K562 (cell line): Measurements from ENCODE around the gene SIT1. TPM values are rescaled to one million over a fixed set of nuclear protein-coding genes. Genes with fewer than 3 reads are reported as not detected.

Source experiments
- ATAC-seq: fragments of 200-7000 bp; cut with Tn5 transposase; 3 replicates; pipeline ENCODE4 v1.9.1; 2020; ENCODE audit warnings: moderate library complexity
- BruUV-seq: library from RNA; stranded (reverse); fragments of 400-500 nt; replicated peaks from 2 replicates; lab custom pipeline; 2021; lab: Mats Ljungman, UMichigan
- CTCF ChIA-PET: fragments of 300-600 bp; formaldehyde crosslinking; extraction: SDS; loops from one replicate; lab custom pipeline; 2021; ENCODE audit warnings: low intra/inter-chr PET ratio; lab: Yijun Ruan, JAX
- POLR2A ChIA-PET: fragments of 300-600, 350-650 bp; sonication (Branson Sonifier 250); formaldehyde crosslinking; extraction: SDS; loops from one replicate; lab custom pipeline; 2021; ENCODE audit warnings: antibody characterized with exemption, inconsistent platforms; lab: Yijun Ruan, JAX
- DNase-seq, 4 experiments: peaks; one replicate each; pipeline versions ENCODE4 v3.0.0 to v3.0.0-alpha.2; 2011 to 2018; ENCODE audit warnings: low spot score in 3 of 4, mixed read lengths in 3 of 4; ENCODE audit errors: extremely low read depth in 1 of 4
- FAIRE-seq: peaks from 2 replicates; lab custom pipeline; 2011; peaks lifted over from hg19 to GRCh38; lab: Jason Lieb, UNC
- H2AFZ ChIP-seq: 2 replicates; pipeline ENCODE4 v1.6.0; 2011; ENCODE audit warnings: low read depth, low read length, control low read depth, inconsistent platforms
- H3K27ac ChIP-seq: fragments of 200-600 bp; 3 replicates; pipeline ENCODE4 v1.8.0; 2011; ENCODE audit warnings: low read depth, mild to moderate bottlenecking, control low read depth, inconsistent platforms, low read length, moderate library complexity, mixed read lengths; ENCODE audit errors: extremely low read depth
- H3K27me3 ChIP-seq, 2 experiments: fragments of 300-600 bp in 1 of 2; 2 replicates in 1 of 2; 3 replicates in 1 of 2; pipeline versions ENCODE4 v1.6.0 to v1.8.0; 2011; ENCODE audit warnings: inconsistent platforms in 2 of 2, low read length in 2 of 2, mild to moderate bottlenecking in 1 of 2, mixed read lengths in 1 of 2, moderate library complexity in 1 of 2; ENCODE audit not compliant: control insufficient read depth in 2 of 2, insufficient read depth in 2 of 2
- H3K36me3 ChIP-seq: fragments of 300-600 bp; 3 replicates; pipeline ENCODE4 v1.8.0; 2011; ENCODE audit warnings: mild to moderate bottlenecking, low read length, inconsistent platforms; ENCODE audit not compliant: control insufficient read depth, insufficient read depth
- H3K4me1 ChIP-seq, 2 experiments: fragments of 200-600 bp in 1 of 2; replicated peaks in 1 of 2; 2 replicates in 1 of 2; 3 replicates in 1 of 2; pipeline versions ENCODE4 v1.5.1 to v1.8.0; 2011; ENCODE audit warnings: inconsistent platforms in 2 of 2, low read length in 2 of 2, mild to moderate bottlenecking in 1 of 2, mixed read lengths in 1 of 2, moderate library complexity in 1 of 2; ENCODE audit not compliant: control insufficient read depth in 2 of 2, insufficient read depth in 2 of 2
- H3K4me2 ChIP-seq: 2 replicates; pipeline ENCODE4 v1.6.1; 2011; ENCODE audit warnings: low read length, control low read depth, inconsistent platforms, mixed read lengths; ENCODE audit not compliant: insufficient read depth
- H3K4me3 ChIP-seq: fragments of 200-600 bp; sonication (generic), shearing (Covaris generic); 2 replicates; pipeline ENCODE4 v1.5.1; 2016; ENCODE audit warnings: control low read depth, inconsistent platforms
- H3K79me2 ChIP-seq: fragments of 200-600 bp; 3 replicates; pipeline ENCODE4 v1.8.0; 2011; ENCODE audit warnings: low read length, inconsistent platforms; ENCODE audit not compliant: control insufficient read depth, insufficient read depth
- H3K9ac ChIP-seq, 2 experiments: 2 replicates each; pipeline versions ENCODE4 v1.6.0 to v1.6.1; 2011; ENCODE audit warnings: low read depth in 2 of 2, low read length in 2 of 2, control low read depth in 1 of 2, inconsistent platforms in 1 of 2, mild to moderate bottlenecking in 1 of 2, mixed read lengths in 1 of 2; ENCODE audit not compliant: insufficient read depth in 1 of 2
- H3K9me1 ChIP-seq: one replicate; pipeline ENCODE4 v1.6.0; 2011; ENCODE audit warnings: inconsistent platforms, mild to moderate bottlenecking, low read length, moderate library complexity; ENCODE audit not compliant: control insufficient read depth, insufficient read depth
- H3K9me3 ChIP-seq: replicated peaks from 2 replicates; pipeline ENCODE4 v1.5.1; 2011; ENCODE audit warnings: low read depth, low read length, inconsistent platforms; ENCODE audit not compliant: control insufficient read depth, insufficient read depth
- H4K20me1 ChIP-seq: replicated peaks from 2 replicates; pipeline ENCODE4 v1.6.1; 2011; ENCODE audit warnings: low read length, inconsistent platforms, mixed read lengths; ENCODE audit not compliant: control insufficient read depth, insufficient read depth
- CBX2 ChIP-seq: fragments of 200-600 bp; sonication (generic); IDR thresholded peaks from one replicate; pipeline ENCODE4 v1.6.1; 2012; ENCODE audit warnings: mild to moderate bottlenecking, low read length, inconsistent platforms; ENCODE audit not compliant: insufficient read depth, poor library complexity, severe bottlenecking
- CEBPB ChIP-seq: fragments of 450-650 bp; IDR thresholded peaks from 2 replicates; pipeline ENCODE4 v1.6.1; 2016; ENCODE audit warnings: missing genetic modification characterization, missing compliant biosample characterization
- CEBPG ChIP-seq, 3 experiments: fragments of 200-800 bp in 1 of 3; sonication (Bioruptor generic) in 1 of 3; sonication (generic) in 1 of 3; formaldehyde crosslinking in 1 of 3; IDR thresholded peaks in 2 of 3; conservative IDR thresholded peaks in 1 of 3; 2 replicates each; pipeline versions ENCODE4 v1.6.1 to v1.8.0; 2016 to 2022; ENCODE audit warnings: missing compliant biosample characterization in 2 of 3, missing genetic modification characterization in 2 of 3, mild to moderate bottlenecking in 1 of 3, missing genetic modification reagents in 1 of 3
- CTCF ChIP-seq, 3 experiments: IDR thresholded peaks in 2 of 3; conservative IDR thresholded peaks in 1 of 3; 2 replicates each; pipeline ENCODE4 v1.5.1; 2011 to 2012; ENCODE audit warnings: low read length in 3 of 3, mild to moderate bottlenecking in 3 of 3, control low read depth in 2 of 3, improper control_type of control experiment in 1 of 3, inconsistent platforms in 1 of 3, low read depth in 1 of 3, mixed read lengths in 1 of 3, moderate library complexity in 1 of 3; ENCODE audit not compliant: insufficient read depth in 2 of 3
- WGBS: fragments of 100-300 bp; shearing (Covaris generic); methylation state at CpG from one replicate; pipeline ENCODE4 v1.1.6; 2016; ENCODE audit warnings: low coverage, mixed read lengths; ENCODE audit not compliant: insufficient coverage; ENCODE audit errors: missing lambda C conversion rate; 5-methylcytosine and 5-hydroxymethylcytosine counted together
- in situ Hi-C: fragments of 300-500 bp; cut with MboI; formaldehyde crosslinking; loops from 4 replicates; pipeline ENCODE4 v1.15.0; 2018; ENCODE audit warnings: inconsistent platforms, mixed read lengths
- intact Hi-C: fragments of 100-400 bp; cut with micrococcal nuclease; formaldehyde crosslinking; loops from 2 replicates; pipeline ENCODE4 v1.14.2; 2022
- microRNA-seq: library from miRNA; unstranded; fragments of <30 nt; microRNA quantifications from one replicate; pipeline ENCODE4, GENCODE V29; 2018; ENCODE audit warnings: borderline microRNAs expressed
- polyA plus RNA-seq, 8 experiments: library from polyadenylated mRNA; depleted of rRNA in 4 of 8; stranded (reverse) in 5 of 8; unstranded in 3 of 8; fragments of >200 nt; fragmentation: Nextera tagmentation in 2 of 8; fragmentation: Illumina TruSeq in 1 of 8; extraction: Ambion mirVana in 2 of 8; extraction: Trizol in 1 of 8; gene quantifications; 2 replicates each; pipeline versions ENCODE4 v1.2.1 to v1.2.3, GENCODE V29; 2011 to 2014; ENCODE audit warnings: inconsistent platforms in 1 of 8, missing spikeins in 1 of 8
- small RNA-seq: library from RNA; depleted of rRNA; stranded (forward); fragments of <200 nt; gene quantifications from one replicate; pipeline ENCODE3, GENCODE V24; 2014
- total RNA-seq, 7 experiments: library from RNA; depleted of rRNA in 6 of 7; stranded (reverse); fragments of >200 nt in 6 of 7; fragmentation: Illumina TruSeq in 2 of 7; extraction: Trizol in 2 of 7; gene quantifications; 2 replicates each; pipeline versions ENCODE4 v1.2.1 to v1.2.3, GENCODE V29; 2011 to 2021; ENCODE audit warnings: low replicate concordance in 1 of 7

The SIT1 gene
- total and polyA plus RNA-seq, 9 of the 15 experiments (the other 6 are each of a cell fraction or from before 2014, with no cell fraction given) = not detected

GRCh38 chr9:35599763-35600604 is 50.7 kb downstream of the SIT1 start:
- peak; percentile 66 for TF ChIP-seq CEBPB (tag)
- TF ChIP-seq CTCF (IDR thresholded peaks at IDR 0.05 in 2 of 3, conservative IDR thresholded peaks at IDR 0.05 in 1 of 3; ENCODE audit: insufficient read depth in 2 of 3, low read depth in 1 of 3, low read length in 3 of 3) = peak; percentile 11 to 23 (median 17); a peak in 2 of 6 replicates
- TF ChIP-seq CEBPG (CRISPR knock-in tag; IDR thresholded peaks at IDR 0.05) = no peak
- TF ChIP-seq CEBPG (tag; conservative IDR thresholded peaks at IDR 0.05 in 1 of 2, IDR thresholded peaks at IDR 0.05 in 1 of 2) = 0 out of 4 replicates have a peak, but pooled peaks of 1 of the 2 experiments have one; percentile 17
- TF ChIP-seq CBX2 = no peak
- no peaks in the 10 kb centered on the region for H4K20me1 ChIP-seq
- no peak overlapping the region for H3K4me2 ChIP-seq
- ChIA-PET POLR2A (interaction anchor here (0.6 to 1.2 kb wide), 4 partner anchors 12 to 173 kb away, joined by 3 to 5 read pairs (median 3); no protein-coding TSS in a partner anchor), CTCF (no interaction called here)
- no peak overlapping the region for H3K4me3 ChIP-seq
- DNase-seq (peak in 1 of 4 experiments; percentile 17), ATAC-seq (no peak), FAIRE-seq (no peak)
- no TSS peak for BruUV-seq
- no peaks in the 10 kb centered on the region for H3K9me3 ChIP-seq
- in situ Hi-C loops = no loop called here
- intact Hi-C loops = no loop called here
- no peaks in the 10 kb centered on the region for H3K9me1 ChIP-seq
- H3K27me3 ChIP-seq = no peaks in the 10 kb centered on the region
- no peaks in the 10 kb centered on the region for H3K79me2 ChIP-seq
- no peak overlapping the region for H2AFZ ChIP-seq
- H3K36me3 ChIP-seq = no peaks in the 10 kb centered on the region
- no peak overlapping the region for H3K27ac ChIP-seq
- no peak overlapping the region; a peak in 1 of 4 replicates for H3K9ac ChIP-seq
- H3K4me1 ChIP-seq = peaks cover 2 to 24% of the 10 kb centered on the region in 2 experiments; a peak in 3 of 5 replicates
- 40% methylated on average over 10 of the region's 14 CpGs for WGBS

Small RNA genes lying within 50 kb of the gene (microRNA-seq; reads per million reads assigned to microRNA genes)
- 0.36 reads per million for gene MIR4667

Small RNA genes lying within 50 kb of the gene (small RNA-seq; reads per million reads assigned to genes)
- not detected for gene MIR4667
- not detected for gene RMRP
- not detected for gene RN7SL22P

Other genes starting within 250 kb of the SIT1 start
Only the 7 nearest of the 19 such genes appear.
- 3.7 and 4.8 TPM in 2 replicates for gene TESK1, start 45.7 kb downstream of the SIT1 start, total RNA-seq (2014; rRNA removed)
- 1.8 and 2.1 TPM in 2 replicates for gene TESK1, start 45.7 kb downstream of the SIT1 start, total RNA-seq (2014; rRNA removed; fragmentation: Illumina TruSeq; extraction: Trizol)
- gene TESK1, start 45.7 kb downstream of the SIT1 start, total RNA-seq (2015; rRNA removed; fragmentation: Illumina TruSeq; extraction: Trizol) = 4.1 and 4.3 TPM in 2 replicates
- gene TESK1, start 45.7 kb downstream of the SIT1 start, total RNA-seq (2021) = 7.9 and 10.4 TPM in 2 replicates
- gene TESK1, start 45.7 kb downstream of the SIT1 start, polyA plus RNA-seq (2011; rRNA removed) = 5.9 and 6.2 TPM in 2 replicates
- gene TESK1, start 45.7 kb downstream of the SIT1 start, polyA plus RNA-seq (2014; fragmentation: Illumina TruSeq; extraction: Trizol) = 6.0 and 7.4 TPM in 2 replicates
- under 1 TPM; 0.07 to 0.21 TPM for gene TESK1, start 45.7 kb downstream of the SIT1 start, polyA plus RNA-seq (2014; fragmentation: Nextera tagmentation; extraction: Ambion mirVana)
- 5.9 and 8.1 TPM in 2 replicates for gene TESK1, start 45.7 kb downstream of the SIT1 start, polyA plus RNA-seq (2014; rRNA removed)
- 0.33 TPM in 1 of 2 replicates, not detected in the other for gene CD72, start 32.5 kb downstream of the SIT1 start, total RNA-seq (2014; rRNA removed)
- gene CD72, start 32.5 kb downstream of the SIT1 start, total RNA-seq (2014; rRNA removed; fragmentation: Illumina TruSeq; extraction: Trizol) = 0.29 and 0.41 TPM in 2 replicates
- 0.62 and 0.75 TPM in 2 replicates for gene CD72, start 32.5 kb downstream of the SIT1 start, total RNA-seq (2015; rRNA removed; fragmentation: Illumina TruSeq; extraction: Trizol)
- gene CD72, start 32.5 kb downstream of the SIT1 start, total RNA-seq (2021) = 0.25 and 0.55 TPM in 2 replicates
- 0.78 and 1.7 TPM in 2 replicates for gene CD72, start 32.5 kb downstream of the SIT1 start, polyA plus RNA-seq (2011; rRNA removed)
- gene CD72, start 32.5 kb downstream of the SIT1 start, polyA plus RNA-seq (2014; fragmentation: Illumina TruSeq; extraction: Trizol) = 0.25 and 0.43 TPM in 2 replicates
- gene CD72, start 32.5 kb downstream of the SIT1 start, polyA plus RNA-seq (2014; fragmentation: Nextera tagmentation; extraction: Ambion mirVana) = under 1 TPM; 0.11 to 0.13 TPM
- 0.19 and 0.54 TPM in 2 replicates for gene CD72, start 32.5 kb downstream of the SIT1 start, polyA plus RNA-seq (2014; rRNA removed)
- gene RMRP, start 7.1 kb upstream of the SIT1 start, total RNA-seq (2014; rRNA removed) = 32,097 and 89,974 TPM in 2 replicates
- gene RMRP, start 7.1 kb upstream of the SIT1 start, total RNA-seq (2014; rRNA removed; fragmentation: Illumina TruSeq; extraction: Trizol) = 175 and 799 TPM in 2 replicates
- gene RMRP, start 7.1 kb upstream of the SIT1 start, total RNA-seq (2015; rRNA removed; fragmentation: Illumina TruSeq; extraction: Trizol) = 29,003 and 31,020 TPM in 2 replicates
- 25,789 and 26,070 TPM in 2 replicates for gene RMRP, start 7.1 kb upstream of the SIT1 start, total RNA-seq (2021)
- 30.6 and 75.7 TPM in 2 replicates for gene RMRP, start 7.1 kb upstream of the SIT1 start, polyA plus RNA-seq (2011; rRNA removed)
- gene RMRP, start 7.1 kb upstream of the SIT1 start, polyA plus RNA-seq (2014; fragmentation: Illumina TruSeq; extraction: Trizol) = not detected in 2 replicates
- not detected for gene RMRP, start 7.1 kb upstream of the SIT1 start, polyA plus RNA-seq (2014; fragmentation: Nextera tagmentation; extraction: Ambion mirVana)
- 968 and 2,315 TPM in 2 replicates for gene RMRP, start 7.1 kb upstream of the SIT1 start, polyA plus RNA-seq (2014; rRNA removed)
- 8.1 and 10.8 TPM in 2 replicates for gene CCDC107, start 7.4 kb upstream of the SIT1 start, total RNA-seq (2014; rRNA removed)
- 3.5 and 4.2 TPM in 2 replicates for gene CCDC107, start 7.4 kb upstream of the SIT1 start, total RNA-seq (2014; rRNA removed; fragmentation: Illumina TruSeq; extraction: Trizol)
- gene CCDC107, start 7.4 kb upstream of the SIT1 start, total RNA-seq (2015; rRNA removed; fragmentation: Illumina TruSeq; extraction: Trizol) = 6.0 and 6.1 TPM in 2 replicates
- 7.0 and 9.7 TPM in 2 replicates for gene CCDC107, start 7.4 kb upstream of the SIT1 start, total RNA-seq (2021)
- 6.6 and 7.7 TPM in 2 replicates for gene CCDC107, start 7.4 kb upstream of the SIT1 start, polyA plus RNA-seq (2011; rRNA removed)
- 4.7 and 5.1 TPM in 2 replicates for gene CCDC107, start 7.4 kb upstream of the SIT1 start, polyA plus RNA-seq (2014; fragmentation: Illumina TruSeq; extraction: Trizol)
- under 1 TPM in 1 of 2 experiments, not detected in 1; 0.35 TPM for gene CCDC107, start 7.4 kb upstream of the SIT1 start, polyA plus RNA-seq (2014; fragmentation: Nextera tagmentation; extraction: Ambion mirVana)
- gene CCDC107, start 7.4 kb upstream of the SIT1 start, polyA plus RNA-seq (2014; rRNA removed) = 9.9 and 11.3 TPM in 2 replicates
- gene ARHGEF39, start 14.3 kb upstream of the SIT1 start, total RNA-seq (2014; rRNA removed) = 7.6 and 7.7 TPM in 2 replicates
- 10.0 and 12.0 TPM in 2 replicates for gene ARHGEF39, start 14.3 kb upstream of the SIT1 start, total RNA-seq (2014; rRNA removed; fragmentation: Illumina TruSeq; extraction: Trizol)
- 12.7 and 12.9 TPM in 2 replicates for gene ARHGEF39, start 14.3 kb upstream of the SIT1 start, total RNA-seq (2015; rRNA removed; fragmentation: Illumina TruSeq; extraction: Trizol)
- gene ARHGEF39, start 14.3 kb upstream of the SIT1 start, total RNA-seq (2021) = 15.1 and 16.1 TPM in 2 replicates
- 20.7 and 20.8 TPM in 2 replicates for gene ARHGEF39, start 14.3 kb upstream of the SIT1 start, polyA plus RNA-seq (2011; rRNA removed)
- gene ARHGEF39, start 14.3 kb upstream of the SIT1 start, polyA plus RNA-seq (2014; fragmentation: Illumina TruSeq; extraction: Trizol) = 19.6 and 21.7 TPM in 2 replicates
- 1 to 10 TPM; 2.8 to 5.5 TPM for gene ARHGEF39, start 14.3 kb upstream of the SIT1 start, polyA plus RNA-seq (2014; fragmentation: Nextera tagmentation; extraction: Ambion mirVana)
- gene ARHGEF39, start 14.3 kb upstream of the SIT1 start, polyA plus RNA-seq (2014; rRNA removed) = 17.2 and 21.7 TPM in 2 replicates
- gene CA9, start 23.0 kb upstream of the SIT1 start, total RNA-seq (2014; rRNA removed) = 0.36 and 0.45 TPM in 2 replicates
- not detected in 2 replicates for gene CA9, start 23.0 kb upstream of the SIT1 start, total RNA-seq (2014; rRNA removed; fragmentation: Illumina TruSeq; extraction: Trizol)
- not detected in 2 replicates for gene CA9, start 23.0 kb upstream of the SIT1 start, total RNA-seq (2015; rRNA removed; fragmentation: Illumina TruSeq; extraction: Trizol)
- 0.63 and 0.73 TPM in 2 replicates for gene CA9, start 23.0 kb upstream of the SIT1 start, total RNA-seq (2021)
- 10.6 and 13.0 TPM in 2 replicates for gene CA9, start 23.0 kb upstream of the SIT1 start, polyA plus RNA-seq (2011; rRNA removed)
- 0.15 and 0.24 TPM in 2 replicates for gene CA9, start 23.0 kb upstream of the SIT1 start, polyA plus RNA-seq (2014; fragmentation: Illumina TruSeq; extraction: Trizol)
- gene CA9, start 23.0 kb upstream of the SIT1 start, polyA plus RNA-seq (2014; fragmentation: Nextera tagmentation; extraction: Ambion mirVana) = not detected
- gene CA9, start 23.0 kb upstream of the SIT1 start, polyA plus RNA-seq (2014; rRNA removed) = 0.60 TPM in 1 of 2 replicates, not detected in the other
- gene TPM2, start 39.0 kb upstream of the SIT1 start, total RNA-seq (2014; rRNA removed) = 4.5 TPM in 2 replicates
- gene TPM2, start 39.0 kb upstream of the SIT1 start, total RNA-seq (2014; rRNA removed; fragmentation: Illumina TruSeq; extraction: Trizol) = 1.7 and 1.8 TPM in 2 replicates
- gene TPM2, start 39.0 kb upstream of the SIT1 start, total RNA-seq (2015; rRNA removed; fragmentation: Illumina TruSeq; extraction: Trizol) = 2.9 and 3.3 TPM in 2 replicates
- 6.9 and 9.1 TPM in 2 replicates for gene TPM2, start 39.0 kb upstream of the SIT1 start, total RNA-seq (2021)
- gene TPM2, start 39.0 kb upstream of the SIT1 start, polyA plus RNA-seq (2011; rRNA removed) = 4.6 and 7.9 TPM in 2 replicates
- 4.9 and 5.2 TPM in 2 replicates for gene TPM2, start 39.0 kb upstream of the SIT1 start, polyA plus RNA-seq (2014; fragmentation: Illumina TruSeq; extraction: Trizol)
- under 1 TPM; 0.28 to 0.56 TPM for gene TPM2, start 39.0 kb upstream of the SIT1 start, polyA plus RNA-seq (2014; fragmentation: Nextera tagmentation; extraction: Ambion mirVana)
- gene TPM2, start 39.0 kb upstream of the SIT1 start, polyA plus RNA-seq (2014; rRNA removed) = 9.8 and 16.1 TPM in 2 replicates